Peyer's patch (tissue), 4 donors: Measurements from ENCODE around the gene FBXL19. TPM values are rescaled to one million over a fixed set of nuclear protein-coding genes. Genes with fewer than 3 reads are reported as not detected.

Source experiments
- DNase-seq, 3 donors: peaks; one replicate each; pipeline ENCODE4 v3.0.0-alpha.2; 2017 to 2019
- H3K27ac ChIP-seq, 4 donors: fragments of 200-600 bp; sonication (generic); one replicate each; pipeline ENCODE4 v1.5.1; 2016 to 2019
- H3K27me3 ChIP-seq, 2 donors: fragments of 200-600 bp; sonication (generic); one replicate each; pipeline ENCODE4 v1.5.1; 2019
- H3K36me3 ChIP-seq, 3 donors: fragments of 200-600 bp; sonication (generic); one replicate each; pipeline ENCODE4 v1.5.1; 2016 to 2019
- H3K4me1 ChIP-seq, 4 donors: fragments of 200-600 bp; sonication (generic); one replicate each; pipeline ENCODE4 v1.5.1; 2016 to 2019
- H3K4me3 ChIP-seq, 4 donors: fragments of 200-600 bp; sonication (generic); 1 replicate in 3 of 4; 2 replicates in 1 of 4; pipeline ENCODE4 v1.5.1; 2016 to 2019; ENCODE audit warnings: mild to moderate bottlenecking in 1 of 4
- H3K9me3 ChIP-seq, 4 donors: fragments of 200-600 bp; sonication (generic); one replicate each; pipeline ENCODE4 v1.5.1; 2016 to 2019; ENCODE audit warnings: mild to moderate bottlenecking in 1 of 4
- POLR2A ChIP-seq, 2 donors: fragments of 450-650 bp; IDR thresholded peaks; one replicate each; pipeline ENCODE4 v1.5.1; 2017; ENCODE audit warnings: antibody characterized with exemption in 2 of 2, mild to moderate bottlenecking in 2 of 2, moderate library complexity in 2 of 2
- total RNA-seq, 4 donors: library from RNA; depleted of rRNA; stranded (reverse); fragments of >200 nt; gene quantifications; one replicate each; pipeline ENCODE4 v1.1.0, GENCODE V29; 2016
- TF ChIP-seq, protein P1 (sequence below), 6 experiments: fragments of 450-650 bp in 4 of 6; fragments of 200-600 bp in 2 of 6; sonication (generic) in 1 of 6; IDR thresholded peaks; one replicate each; pipeline ENCODE4 v1.5.1; 2017 to 2019; ENCODE audit warnings: antibody characterized with exemption in 6 of 6, mild to moderate bottlenecking in 3 of 6, moderate library complexity in 1 of 6

FBXL19 gene
- total RNA-seq, 4 donors from 2014 or later, result 25.0 to 51.2 (median 47.9) TPM

- no peak overlapping the region for H3K4me3 ChIP-seq
- H3K4me1 ChIP-seq, result peaks cover 0 to 8% (median 3%) of the 10 kb centered on the region in 4 donors
- no peaks in the 10 kb centered on the region for H3K27me3 ChIP-seq
- no peak overlapping the region for H3K27ac ChIP-seq
- H3K36me3 ChIP-seq, result peaks cover 0 to 66% (median 0%) of the 10 kb centered on the region in 3 donors
- H3K9me3 ChIP-seq, result no peaks in the 10 kb centered on the region
- DNase-seq, result no peak
- TF ChIP-seq, protein P1, sequence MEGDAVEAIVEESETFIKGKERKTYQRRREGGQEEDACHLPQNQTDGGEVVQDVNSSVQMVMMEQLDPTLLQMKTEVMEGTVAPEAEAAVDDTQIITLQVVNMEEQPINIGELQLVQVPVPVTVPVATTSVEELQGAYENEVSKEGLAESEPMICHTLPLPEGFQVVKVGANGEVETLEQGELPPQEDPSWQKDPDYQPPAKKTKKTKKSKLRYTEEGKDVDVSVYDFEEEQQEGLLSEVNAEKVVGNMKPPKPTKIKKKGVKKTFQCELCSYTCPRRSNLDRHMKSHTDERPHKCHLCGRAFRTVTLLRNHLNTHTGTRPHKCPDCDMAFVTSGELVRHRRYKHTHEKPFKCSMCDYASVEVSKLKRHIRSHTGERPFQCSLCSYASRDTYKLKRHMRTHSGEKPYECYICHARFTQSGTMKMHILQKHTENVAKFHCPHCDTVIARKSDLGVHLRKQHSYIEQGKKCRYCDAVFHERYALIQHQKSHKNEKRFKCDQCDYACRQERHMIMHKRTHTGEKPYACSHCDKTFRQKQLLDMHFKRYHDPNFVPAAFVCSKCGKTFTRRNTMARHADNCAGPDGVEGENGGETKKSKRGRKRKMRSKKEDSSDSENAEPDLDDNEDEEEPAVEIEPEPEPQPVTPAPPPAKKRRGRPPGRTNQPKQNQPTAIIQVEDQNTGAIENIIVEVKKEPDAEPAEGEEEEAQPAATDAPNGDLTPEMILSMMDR (IDR thresholded peaks at IDR 0.05), result no peak
- TF ChIP-seq POLR2A (IDR thresholded peaks at IDR 0.05), result no peak
These were observed 57.6 kb downstream of the FBXL19 start for GRCh38 chr16:30980959-30981358.

- no peak for DNase-seq
- peaks cover 0 to 50% (median 0%) of the 10 kb centered on the region in 3 donors for H3K36me3 ChIP-seq
These were observed 59.3 kb downstream of the FBXL19 start for GRCh38 chr16:30982548-30983288.

GRCh38 chr16:30983289-30983889 lies 60.0 kb downstream of the FBXL19 start:
- Histone ChIP-seq H3K9me3 (no peaks in the 10 kb centered on the region), H3K4me1 (peaks cover 0 to 12% (median 3%) of the 10 kb centered on the region in 4 donors), H3K4me3 (no peak overlapping the region), H3K27ac (no peak overlapping the region), H3K27me3 (no peaks in the 10 kb centered on the region), H3K36me3 (peaks cover 0 to 48% (median 0%) of the 10 kb centered on the region in 3 donors)
- no peak for TF ChIP-seq POLR2A (IDR thresholded peaks at IDR 0.05)
- TF ChIP-seq, protein P1 (IDR thresholded peaks at IDR 0.05), result no peak
- no peak for DNase-seq

More at GRCh38 chr16:30982548-30983288, 59.3 kb downstream of the FBXL19 start:
- Histone ChIP-seq H3K4me1 (peaks cover 0 to 12% (median 3%) of the 10 kb centered on the region in 4 donors), H3K9me3 (no peaks in the 10 kb centered on the region), H3K27me3 (no peaks in the 10 kb centered on the region), H3K4me3 (no peak overlapping the region), H3K27ac (no peak overlapping the region)
- TF ChIP-seq POLR2A (IDR thresholded peaks at IDR 0.05), result no peak
- TF ChIP-seq, protein P1 (IDR thresholded peaks at IDR 0.05), result no peak

DNA sequence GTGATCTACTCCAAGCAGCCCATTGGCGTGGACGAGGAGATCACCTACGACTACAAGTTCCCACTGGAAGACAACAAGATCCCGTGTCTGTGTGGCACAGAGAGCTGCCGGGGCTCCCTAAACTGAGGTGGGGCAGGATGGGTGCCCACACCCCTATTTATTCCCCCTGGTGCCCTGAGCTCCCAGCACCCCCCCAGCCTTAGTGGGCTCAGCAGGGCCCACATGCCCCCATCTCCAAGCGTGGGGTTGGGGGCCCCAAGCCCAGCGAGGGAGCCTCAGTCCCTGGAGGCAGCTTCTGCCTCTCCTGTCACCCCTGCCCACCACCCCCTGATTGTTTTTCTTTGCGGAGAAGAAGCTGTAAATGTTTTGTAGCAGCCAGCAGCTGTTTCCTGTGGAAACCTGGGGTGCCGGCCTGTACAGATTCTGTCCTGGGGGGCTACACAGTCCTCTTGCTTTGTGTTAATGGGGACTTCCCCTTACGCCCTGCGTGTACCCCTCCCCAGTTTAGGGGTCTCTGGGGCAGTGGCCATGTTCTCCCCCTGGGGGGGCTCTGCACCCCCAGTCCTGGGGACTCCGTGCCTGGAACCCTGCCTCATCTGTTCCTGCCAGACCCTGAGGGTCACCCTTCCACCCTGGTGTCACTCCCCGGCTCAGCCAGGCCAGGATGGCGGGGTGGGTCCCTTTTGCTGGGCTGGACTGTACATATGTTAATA lies 60.7 kb downstream of the FBXL19 start:
- no peak for DNase-seq
- Histone ChIP-seq H3K9me3 (no peaks in the 10 kb centered on the region), H3K4me1 (peaks cover 0 to 12% (median 3%) of the 10 kb centered on the region in 4 donors), H3K4me3 (no peak overlapping the region), H3K27me3 (no peaks in the 10 kb centered on the region), H3K27ac (no peak overlapping the region), H3K36me3 (peaks cover 0 to 44% (median 0%) of the 10 kb centered on the region in 3 donors)
- TF ChIP-seq, protein P1 (IDR thresholded peaks at IDR 0.05), result no peak
- no peak for TF ChIP-seq POLR2A (IDR thresholded peaks at IDR 0.05)

GRCh38 chr16:30984669-30985400 lies 61.5 kb downstream of the FBXL19 start, which contains the start of gene HSD3B7:
HSD3B7 (plus strand) TSS chr16:30985207; CDS start chr16:30985659, 452 bp downstream.
- TF ChIP-seq, protein P1 (IDR thresholded peaks at IDR 0.05), result peak; percentile 86 to 96 (median 94)
- peak; percentile 18 to 35 for TF ChIP-seq POLR2A (IDR thresholded peaks at IDR 0.05)
- Histone ChIP-seq H3K9me3 (no peaks in the 10 kb centered on the region), H3K4me3 (peak within 1 kb of the TSS; percentile 18 to 59 (median 38)), H3K4me1 (peaks cover 0 to 12% (median 3%) of the 10 kb centered on the region in 4 donors), H3K27me3 (no peaks in the 10 kb centered on the region), H3K27ac (peak within 1 kb of the TSS; percentile 46 to 86 (median 66)), H3K36me3 (peaks cover 0 to 36% (median 0%) of the 10 kb centered on the region in 3 donors)
- peak; percentile 82 to 94 (median 93) for DNase-seq
